ENCODE data around the gene PPP2R5C. TPM values are rescaled to one million over a fixed set of nuclear protein-coding genes. Genes with fewer than 3 reads are reported as not detected.

The PPP2R5C gene
- polyA plus RNA-seq, 3 donors = 61.9 to 72.5 (median 64.0) TPM

GRCh38 chr14:101955695-101956161 lies 194.2 kb downstream of the PPP2R5C start:
- no peak overlapping the region for H3K4me2 ChIP-seq (replicated peaks; ENCODE audit: extremely low read depth, low read length, poor library complexity, severe bottlenecking)
- no peaks in the 10 kb centered on the region for H3K27me3 ChIP-seq (ENCODE audit: control insufficient read depth in 2 of 2, insufficient read depth in 2 of 2, low read length in 2 of 2)
- TF ChIP-seq, protein P1, sequence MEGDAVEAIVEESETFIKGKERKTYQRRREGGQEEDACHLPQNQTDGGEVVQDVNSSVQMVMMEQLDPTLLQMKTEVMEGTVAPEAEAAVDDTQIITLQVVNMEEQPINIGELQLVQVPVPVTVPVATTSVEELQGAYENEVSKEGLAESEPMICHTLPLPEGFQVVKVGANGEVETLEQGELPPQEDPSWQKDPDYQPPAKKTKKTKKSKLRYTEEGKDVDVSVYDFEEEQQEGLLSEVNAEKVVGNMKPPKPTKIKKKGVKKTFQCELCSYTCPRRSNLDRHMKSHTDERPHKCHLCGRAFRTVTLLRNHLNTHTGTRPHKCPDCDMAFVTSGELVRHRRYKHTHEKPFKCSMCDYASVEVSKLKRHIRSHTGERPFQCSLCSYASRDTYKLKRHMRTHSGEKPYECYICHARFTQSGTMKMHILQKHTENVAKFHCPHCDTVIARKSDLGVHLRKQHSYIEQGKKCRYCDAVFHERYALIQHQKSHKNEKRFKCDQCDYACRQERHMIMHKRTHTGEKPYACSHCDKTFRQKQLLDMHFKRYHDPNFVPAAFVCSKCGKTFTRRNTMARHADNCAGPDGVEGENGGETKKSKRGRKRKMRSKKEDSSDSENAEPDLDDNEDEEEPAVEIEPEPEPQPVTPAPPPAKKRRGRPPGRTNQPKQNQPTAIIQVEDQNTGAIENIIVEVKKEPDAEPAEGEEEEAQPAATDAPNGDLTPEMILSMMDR (IDR thresholded peaks at IDR 0.05) = no peak
- Mint-ChIP-seq H3K27me3 (ENCODE audit: low read depth in 3 of 3) (peaks cover 0 to 2% (median 0%) of the 10 kb centered on the region in 3 donors), H3K36me3 (no peaks in the 10 kb centered on the region), H3K4me3 (no peak overlapping the region), H3K4me1 (peaks cover 6% of the 10 kb centered on the region), H3K27ac (no peak overlapping the region), H3K9me3 (peaks cover 0 to 2% (median 0%) of the 10 kb centered on the region in 7 donors)
- no peaks in the 10 kb centered on the region for H4K20me1 ChIP-seq (ENCODE audit: insufficient read depth, low read length)
- DNase-seq = no peak
- intact Hi-C loops (cut with micrococcal nuclease) = loop anchor here in 1 of 2 donors (5.0 kb wide), 1 partner anchor 37 kb away; no protein-coding TSS in a partner anchor
- H3K27ac ChIP-seq (ENCODE audit: low read depth in 1 of 2, low read length in 2 of 2) = no peak overlapping the region
- no peaks in the 10 kb centered on the region for H3K79me2 ChIP-seq (ENCODE audit: insufficient read depth, low read length)
- no peak overlapping the region for H3K4me3 ChIP-seq (replicated peaks in 1 of 3; ENCODE audit: low read depth in 2 of 3, low read length in 3 of 3)
- no peak overlapping the region for H2AFZ ChIP-seq (ENCODE audit: insufficient read depth, low read depth, low read length, poor library complexity, severe bottlenecking)
- H3K9ac ChIP-seq (ENCODE audit: insufficient read depth, low read length, poor library complexity, severe bottlenecking) = no peak overlapping the region
- no peaks in the 10 kb centered on the region for H3K9me3 ChIP-seq (replicated peaks in 1 of 2; ENCODE audit: control insufficient read depth in 1 of 2, insufficient read depth in 1 of 2, low read length in 2 of 2)
- H3K4me1 ChIP-seq (ENCODE audit: control insufficient read depth in 1 of 2, insufficient read depth in 2 of 2, low read length in 2 of 2) = no peaks in the 10 kb centered on the region
- H3K36me3 ChIP-seq (replicated peaks in 1 of 2; ENCODE audit: control insufficient read depth in 1 of 2, insufficient read depth in 2 of 2, low read length in 2 of 2) = no peaks in the 10 kb centered on the region
- 94% methylated on average over 22 of the region's 34 CpGs for WGBS (ENCODE audit: insufficient coverage)

- no peak overlapping the region for H3K4me2 ChIP-seq (replicated peaks; ENCODE audit: extremely low read depth, low read length, poor library complexity, severe bottlenecking)
- H3K27me3 ChIP-seq (ENCODE audit: control insufficient read depth in 2 of 2, insufficient read depth in 2 of 2, low read length in 2 of 2) = no peaks in the 10 kb centered on the region
- Mint-ChIP-seq H3K36me3 (no peaks in the 10 kb centered on the region), H3K27ac (peak overlapping the region in 1 of 7 donors; percentile 37), H3K27me3 (ENCODE audit: low read depth in 3 of 3) (peaks cover 0 to 3% (median 2%) of the 10 kb centered on the region in 3 donors), H3K4me3 (no peak overlapping the region), H3K4me1 (peaks cover 7% of the 10 kb centered on the region), H3K9me3 (peaks cover 0 to 2% (median 0%) of the 10 kb centered on the region in 7 donors)
- TF ChIP-seq, protein P1 (IDR thresholded peaks at IDR 0.05) = no peak
- H3K36me3 ChIP-seq (replicated peaks in 1 of 2; ENCODE audit: control insufficient read depth in 1 of 2, insufficient read depth in 2 of 2, low read length in 2 of 2) = no peaks in the 10 kb centered on the region
- no peak overlapping the region for H3K4me3 ChIP-seq (replicated peaks in 1 of 3; ENCODE audit: low read depth in 2 of 3, low read length in 3 of 3)
- peaks cover 0 to 2% of the 10 kb centered on the region in 2 donors for H3K4me1 ChIP-seq (ENCODE audit: control insufficient read depth in 1 of 2, insufficient read depth in 2 of 2, low read length in 2 of 2)
- H2AFZ ChIP-seq (ENCODE audit: insufficient read depth, low read depth, low read length, poor library complexity, severe bottlenecking) = no peak overlapping the region
- intact Hi-C loops (cut with micrococcal nuclease) = loop anchor here in 1 of 2 donors (5.0 kb wide), 1 partner anchor 36 kb away; no protein-coding TSS in a partner anchor
- no peaks in the 10 kb centered on the region for H3K9me3 ChIP-seq (replicated peaks in 1 of 2; ENCODE audit: control insufficient read depth in 1 of 2, insufficient read depth in 1 of 2, low read length in 2 of 2)
- DNase-seq = no peak
- H3K9ac ChIP-seq (ENCODE audit: insufficient read depth, low read length, poor library complexity, severe bottlenecking) = no peak overlapping the region
- H4K20me1 ChIP-seq (ENCODE audit: insufficient read depth, low read length) = no peaks in the 10 kb centered on the region
- WGBS (ENCODE audit: insufficient coverage) = 93% methylated on average over 21 of the region's 25 CpGs
- H3K79me2 ChIP-seq (ENCODE audit: insufficient read depth, low read length) = no peaks in the 10 kb centered on the region
- no peak overlapping the region for H3K27ac ChIP-seq (ENCODE audit: low read depth in 1 of 2, low read length in 2 of 2)
Measured at GRCh38 chr14:101956179-101956885, 194.8 kb downstream of the PPP2R5C start.

Data from CD14-positive monocyte (primary cell).